EH (cell line): ENCODE results near the gene ST8SIA5.
"Not testable (repeated sequence)": the region's sequence is repeated elsewhere in the genome, so short reads cannot be mapped to it uniquely, and the experiment has no call there.

Experiments used
- DNase-seq: peaks from one replicate; pipeline ENCODE4 v3.0.0-alpha.2; 2015; ENCODE audit warnings: low read depth

ST8SIA5 gene, protein sequence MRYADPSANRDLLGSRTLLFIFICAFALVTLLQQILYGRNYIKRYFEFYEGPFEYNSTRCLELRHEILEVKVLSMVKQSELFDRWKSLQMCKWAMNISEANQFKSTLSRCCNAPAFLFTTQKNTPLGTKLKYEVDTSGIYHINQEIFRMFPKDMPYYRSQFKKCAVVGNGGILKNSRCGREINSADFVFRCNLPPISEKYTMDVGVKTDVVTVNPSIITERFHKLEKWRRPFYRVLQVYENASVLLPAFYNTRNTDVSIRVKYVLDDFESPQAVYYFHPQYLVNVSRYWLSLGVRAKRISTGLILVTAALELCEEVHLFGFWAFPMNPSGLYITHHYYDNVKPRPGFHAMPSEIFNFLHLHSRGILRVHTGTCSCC

DNA sequence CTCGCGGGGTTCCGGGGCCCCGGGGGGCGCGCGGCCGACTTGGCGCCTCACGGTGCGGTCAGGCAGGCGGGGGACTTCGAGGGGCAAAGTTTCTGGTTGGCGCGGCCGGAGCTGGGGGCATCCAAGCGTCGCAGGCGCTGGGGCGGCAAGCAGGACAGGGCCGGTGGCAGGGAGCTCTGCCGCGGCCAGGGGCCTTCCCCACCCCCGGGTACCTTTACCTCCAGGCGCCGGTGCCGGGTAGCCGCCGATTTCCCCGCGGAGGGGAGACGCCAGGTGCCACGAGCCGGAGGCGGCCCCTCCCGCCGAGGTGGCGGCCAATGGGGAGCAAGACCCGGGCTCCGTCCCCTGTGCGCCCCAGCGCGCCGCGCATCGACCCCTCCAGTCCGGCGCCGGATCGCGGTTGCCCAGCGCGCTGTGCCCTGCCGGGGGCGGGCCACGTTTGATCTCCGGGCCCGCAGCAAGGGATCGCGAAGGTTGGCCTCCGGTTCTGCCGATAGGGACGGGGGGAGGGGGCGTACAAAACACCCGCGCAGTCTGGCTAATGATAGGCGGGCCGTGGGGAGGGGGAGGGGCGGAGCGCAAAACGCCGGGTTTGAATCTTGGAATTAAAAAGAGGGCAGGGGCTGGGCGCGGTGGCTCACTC is at the start of gene ST8SIA5:
Gene ST8SIA5, minus strand, starts transcription at position 495 of the 643 bp plus-strand sequence. CDS start 545 bp downstream, outside the sequence.
- no peak for DNase-seq

GRCh38 chr18:46795945-46796344 is 39.1 kb upstream of the ST8SIA5 start:
- not testable (repeated sequence) for DNase-seq

DNA sequence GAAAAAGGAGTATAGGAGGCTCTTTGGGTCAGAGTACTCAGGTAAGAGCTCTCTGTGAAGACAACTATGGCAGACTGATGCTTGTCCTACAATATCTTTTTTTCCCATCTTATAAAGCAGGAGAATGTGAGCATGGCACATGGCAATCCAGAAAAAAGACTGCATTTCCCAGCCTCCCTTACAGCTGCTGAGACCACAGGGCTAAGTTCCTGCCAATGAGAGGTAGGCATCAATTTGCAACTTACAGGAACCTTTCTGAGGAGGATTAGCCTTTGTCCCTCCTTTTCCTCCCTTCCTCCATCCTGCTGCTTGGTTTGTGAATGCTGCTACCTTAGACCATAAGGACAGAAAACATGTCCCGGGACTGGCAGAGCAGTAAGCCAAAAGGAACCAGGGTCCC is 37.8 kb upstream of the ST8SIA5 start:
- no peak for DNase-seq

- no peak for DNase-seq
Measured at GRCh38 chr18:46793565-46793964, 36.7 kb upstream of the ST8SIA5 start.

- no peak for DNase-seq
Measured at GRCh38 chr18:46789088-46789487, 32.2 kb upstream of the ST8SIA5 start.

GRCh38 chr18:46787674-46788073 is 30.8 kb upstream of the ST8SIA5 start:
- no peak for DNase-seq

- DNase-seq: no peak
Measured at GRCh38 chr18:46772357-46772756, 15.5 kb upstream of the ST8SIA5 start.

- DNase-seq: no peak
Measured at GRCh38 chr18:46771141-46771540, 14.3 kb upstream of the ST8SIA5 start.

DNA sequence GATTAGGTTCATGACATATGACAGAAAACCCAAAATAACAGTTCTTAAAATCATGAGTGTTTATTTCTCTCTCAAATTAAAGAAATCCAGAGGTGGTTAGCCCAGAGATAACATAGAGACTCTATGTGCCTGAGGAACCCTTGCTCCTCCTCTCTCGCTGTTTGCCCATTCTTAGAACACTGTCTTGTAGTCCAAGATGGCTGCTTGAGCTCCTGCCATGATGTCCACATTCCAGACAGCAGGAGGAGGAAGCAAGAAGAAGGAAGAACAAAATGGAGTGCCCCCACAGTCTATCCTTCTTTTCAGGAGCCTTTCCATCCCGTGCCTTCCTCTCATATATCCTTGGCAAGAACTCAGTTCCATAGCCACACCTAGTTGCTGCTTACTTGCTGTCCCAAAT is 13.9 kb upstream of the ST8SIA5 start:
- no peak for DNase-seq

DNA sequence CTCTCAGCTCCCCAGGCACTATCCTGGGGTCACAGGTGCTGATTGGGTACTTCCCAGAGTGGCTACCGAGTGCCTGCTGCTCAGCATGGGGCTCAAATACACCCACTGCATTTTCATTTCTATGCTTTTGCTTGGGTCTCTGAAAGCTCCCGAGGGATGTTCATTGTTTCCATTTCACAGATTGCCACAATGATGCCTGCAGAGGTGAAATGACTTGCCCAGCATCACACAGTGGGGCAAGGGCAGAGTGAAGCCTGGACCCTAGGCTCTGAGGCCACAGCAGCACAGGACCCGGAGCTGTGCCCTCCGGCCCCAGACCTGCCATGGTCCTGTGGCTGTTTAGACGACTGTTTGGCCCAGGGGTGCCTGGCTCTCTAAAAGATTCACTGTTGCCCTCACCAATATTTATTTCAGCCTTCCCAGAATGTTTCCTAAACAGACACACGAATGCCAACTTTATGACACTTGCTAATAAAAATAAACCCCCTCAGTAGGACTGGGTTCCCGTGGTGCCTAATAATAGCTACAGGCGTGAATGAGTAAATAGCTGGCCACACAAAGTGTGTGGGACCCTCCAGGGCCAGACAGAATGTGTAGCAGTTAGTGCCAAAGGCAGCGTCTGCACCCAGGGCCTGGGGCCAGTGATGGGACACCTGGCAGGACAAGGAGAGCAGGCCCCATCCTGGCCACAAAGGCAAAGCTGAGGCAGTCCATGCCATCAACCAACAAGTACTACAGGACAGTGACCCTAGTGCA is 11.5 kb upstream of the ST8SIA5 start:
- no peak for DNase-seq

DNA sequence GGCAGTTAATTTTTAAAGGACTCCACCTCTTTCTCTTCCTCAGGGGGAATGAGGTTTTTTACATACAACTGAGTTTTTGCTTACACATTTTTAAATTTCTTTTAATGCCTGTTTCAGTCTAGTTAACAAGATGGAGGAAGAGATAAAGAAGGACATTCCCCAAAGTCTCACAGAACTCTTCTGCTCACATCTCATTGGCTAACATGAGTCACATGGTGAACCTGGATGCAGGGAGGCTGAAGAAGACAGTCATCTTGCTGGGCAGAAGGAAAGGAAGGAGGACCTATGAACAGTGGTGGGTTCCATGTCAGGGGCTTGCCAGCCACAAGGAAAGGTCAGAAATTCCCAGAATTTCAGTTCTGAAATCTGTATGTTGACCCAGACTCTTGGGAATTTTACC is 10.4 kb upstream of the ST8SIA5 start:
- DNase-seq: peak; percentile 6

DNA sequence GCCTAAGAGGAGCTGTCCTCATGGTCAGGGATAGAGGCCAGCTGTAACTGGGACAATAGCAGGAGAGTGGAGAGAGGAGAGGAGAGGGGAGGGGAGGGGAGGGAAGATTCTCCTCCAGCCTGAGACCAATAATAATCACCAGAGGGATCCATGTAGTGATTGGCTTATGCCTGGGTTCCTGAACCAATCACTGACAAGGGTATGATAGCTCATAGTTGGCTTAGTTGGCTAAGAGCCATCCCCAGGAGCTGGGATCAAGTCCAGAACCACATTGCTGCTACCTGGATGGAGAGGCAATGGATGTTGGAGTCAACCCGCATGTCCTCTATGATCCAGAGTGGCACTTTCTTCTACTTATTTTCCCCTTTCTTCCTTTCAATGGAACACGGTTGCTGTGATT is 7.7 kb upstream of the ST8SIA5 start:
- DNase-seq: no peak

DNA sequence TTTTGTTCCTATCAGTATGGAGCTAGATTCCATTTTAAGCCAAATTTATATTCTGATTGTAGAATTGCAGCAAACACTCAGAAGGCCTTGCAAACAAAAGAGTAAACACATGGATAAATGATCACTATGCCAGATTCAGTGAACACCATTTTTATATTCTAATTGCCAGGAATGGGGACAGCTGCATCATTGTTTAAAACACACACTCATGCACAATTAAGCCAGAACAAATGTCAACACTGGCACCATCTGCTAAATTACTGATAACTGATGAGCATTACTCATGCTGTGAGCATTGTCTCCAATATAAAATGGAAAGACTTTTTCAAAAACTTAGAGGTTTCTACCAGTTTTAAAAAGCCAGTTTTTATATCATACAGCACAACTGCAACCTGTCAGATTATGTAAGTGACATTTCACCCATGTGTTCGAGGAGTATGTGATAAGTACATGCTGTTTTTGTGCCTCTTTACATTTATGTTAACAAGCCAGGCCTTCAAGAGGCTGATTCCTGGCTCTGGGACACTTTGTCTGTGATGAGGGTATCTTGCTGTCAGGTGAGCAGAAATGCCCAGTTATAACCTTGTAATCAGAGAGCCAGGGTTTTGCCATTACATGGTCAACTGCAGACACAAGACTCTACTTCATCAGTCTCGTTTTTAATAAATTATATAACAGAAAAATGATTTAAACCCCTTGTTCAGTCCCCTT is 4.4 kb upstream of the ST8SIA5 start:
- no peak for DNase-seq

- DNase-seq: no peak
Measured at GRCh38 chr18:46759890-46760289, 3.0 kb upstream of the ST8SIA5 start.

GRCh38 chr18:46756025-46756558 is 761 bp downstream of the ST8SIA5 start:
- DNase-seq: no peak

GRCh38 chr18:46755315-46756024 is 1.4 kb downstream of the ST8SIA5 start:
- DNase-seq: no peak

DNA sequence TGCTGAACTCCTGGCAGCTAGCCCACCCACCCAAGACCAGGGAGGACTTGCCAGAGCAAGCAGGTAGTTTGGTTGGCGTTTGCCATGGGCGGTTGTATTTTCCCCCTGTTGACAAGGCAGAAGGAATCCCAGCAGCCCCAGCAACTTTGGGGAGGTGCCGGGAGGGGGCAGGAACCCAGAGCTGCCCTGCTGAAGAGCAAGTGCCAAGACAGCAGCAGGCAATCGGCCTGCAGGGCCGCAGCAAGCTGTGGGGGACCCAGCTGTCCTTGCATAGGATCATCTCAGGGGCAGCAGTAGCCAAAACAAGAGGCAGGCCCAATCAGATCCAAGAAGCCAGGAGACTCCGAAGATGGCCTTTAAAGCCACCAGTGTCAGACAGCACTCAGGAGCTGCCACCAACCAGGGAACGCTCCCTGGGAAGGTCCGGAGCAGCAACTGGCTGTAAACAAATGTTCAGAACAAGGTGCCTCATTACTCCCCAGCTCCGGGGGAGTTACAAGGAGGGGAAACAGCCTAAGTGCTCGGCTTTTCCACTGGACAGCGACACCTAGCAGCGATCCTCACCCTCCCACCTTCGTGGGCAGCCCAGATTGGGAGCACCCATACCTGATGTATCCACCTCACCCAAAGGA is 2.1 kb downstream of the ST8SIA5 start:
- no peak for DNase-seq

DNA sequence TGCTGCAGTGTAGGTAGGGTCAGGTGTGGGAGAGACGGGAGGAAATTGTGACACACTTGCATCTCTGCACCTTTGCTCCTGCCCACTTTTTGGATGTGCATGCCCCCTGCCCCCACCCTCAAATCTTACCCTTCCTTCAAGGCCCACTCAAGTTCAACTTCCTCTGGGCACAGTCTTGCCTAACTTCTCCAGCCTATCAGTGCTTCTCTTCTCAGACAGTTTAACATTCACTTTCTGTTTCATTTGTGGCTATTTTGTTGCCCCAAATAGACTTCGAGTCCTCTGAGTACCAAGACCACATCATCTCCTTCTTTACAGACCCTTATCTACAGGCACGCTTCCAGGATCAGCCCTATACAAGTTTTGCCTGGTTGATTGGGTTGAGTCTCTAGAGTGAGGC is 2.7 kb downstream of the ST8SIA5 start:
- DNase-seq: no peak

GRCh38 chr18:46751882-46752281 is 5.0 kb downstream of the ST8SIA5 start:
- DNase-seq: no peak

- no peak for DNase-seq
Measured at GRCh38 chr18:46750626-46751025, 6.2 kb downstream of the ST8SIA5 start.

DNA sequence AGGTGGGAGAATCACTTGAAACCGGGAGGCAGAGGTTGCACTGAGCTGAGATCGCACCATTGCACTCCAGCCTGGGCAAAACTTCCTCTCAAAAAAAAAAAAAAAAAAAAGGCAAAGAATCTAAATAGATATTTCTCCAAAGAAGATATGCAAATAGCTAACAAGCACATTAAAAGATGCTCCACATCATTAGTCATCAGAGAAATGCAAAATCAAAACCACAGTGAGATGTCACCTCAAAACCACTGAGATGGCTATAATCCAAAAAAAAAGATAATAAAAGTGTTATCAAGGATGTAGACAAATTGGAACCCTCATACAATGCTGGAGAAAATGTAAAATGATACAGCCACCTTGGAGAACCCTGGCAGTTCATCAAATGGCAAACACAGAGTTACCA is 8.4 kb downstream of the ST8SIA5 start:
- no peak for DNase-seq
